ENCODE data around the gene PLAA.
"Not testable (repeated sequence)": the region's sequence is repeated elsewhere in the genome, so short reads cannot be mapped to it uniquely, and the experiment has no call there.

The PLAA gene

DNA sequence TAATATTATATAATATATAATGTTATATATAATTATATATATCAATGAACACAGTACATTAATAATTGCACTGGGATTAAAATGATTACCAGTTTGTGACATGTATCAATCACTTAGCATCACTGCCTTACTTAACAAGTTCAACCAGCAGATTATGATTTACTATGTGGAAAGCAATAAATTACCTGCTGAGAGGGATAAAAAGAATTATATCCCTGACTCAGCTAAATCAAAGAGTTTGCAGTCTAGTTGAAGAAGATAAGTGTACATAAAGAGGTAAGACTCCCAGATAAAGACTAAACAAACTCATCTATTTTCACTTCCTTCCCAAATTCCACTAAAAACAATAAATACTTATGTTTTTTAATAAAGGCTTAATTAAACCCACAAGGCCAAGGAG is 11.2 kb downstream of the PLAA start:
- DNase-seq (ENCODE audit: low read depth), result no peak

DNA sequence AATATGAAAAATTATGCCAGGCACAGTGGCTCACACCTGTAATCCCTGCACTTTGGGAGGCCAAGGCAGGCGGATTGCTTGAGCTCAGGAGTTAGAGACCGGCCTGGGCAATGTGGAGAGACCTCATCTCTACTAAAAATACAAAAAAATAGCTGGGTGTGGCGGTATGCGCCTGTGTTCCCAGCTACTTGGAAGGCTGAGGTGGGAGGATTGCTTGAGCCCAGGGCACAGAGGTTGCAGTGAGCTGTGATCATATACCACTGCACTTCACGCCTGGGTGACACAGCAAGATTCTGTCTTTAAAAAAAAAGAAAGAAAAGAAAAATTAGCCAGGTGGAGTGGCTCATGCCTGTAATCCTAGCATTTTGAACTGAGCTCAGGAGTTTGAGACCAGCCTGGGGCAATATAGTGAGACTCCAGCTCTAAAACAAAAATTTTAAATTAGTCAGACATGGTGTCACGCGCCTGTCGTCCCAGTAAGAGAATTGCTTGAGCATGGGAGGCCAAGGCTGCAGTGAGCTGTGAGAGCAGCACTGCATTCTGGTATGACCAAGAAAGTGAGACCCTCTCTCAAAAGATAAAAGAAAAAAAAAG is 18.0 kb downstream of the PLAA start:
- no peak for DNase-seq (ENCODE audit: low read depth)

DNA sequence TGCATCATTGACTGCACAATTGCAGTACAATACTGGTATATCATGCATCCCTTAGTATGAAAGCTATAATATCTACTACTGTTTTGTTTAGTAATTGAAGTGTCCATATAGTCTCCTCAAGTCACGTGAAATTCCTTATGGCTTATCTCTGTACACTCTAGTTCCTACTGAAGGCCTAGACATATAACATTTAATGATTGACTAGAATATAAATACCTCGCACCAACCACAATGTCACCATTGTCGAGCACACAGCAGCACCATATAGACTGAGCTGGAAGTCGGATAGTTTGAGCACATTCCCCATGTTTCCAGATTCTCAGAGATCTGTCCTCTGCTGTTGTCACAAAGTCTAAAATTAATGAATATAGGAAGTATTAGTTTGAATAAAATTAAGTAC is 21.4 kb downstream of the PLAA start:
- no peak for DNase-seq (ENCODE audit: low read depth)

DNA sequence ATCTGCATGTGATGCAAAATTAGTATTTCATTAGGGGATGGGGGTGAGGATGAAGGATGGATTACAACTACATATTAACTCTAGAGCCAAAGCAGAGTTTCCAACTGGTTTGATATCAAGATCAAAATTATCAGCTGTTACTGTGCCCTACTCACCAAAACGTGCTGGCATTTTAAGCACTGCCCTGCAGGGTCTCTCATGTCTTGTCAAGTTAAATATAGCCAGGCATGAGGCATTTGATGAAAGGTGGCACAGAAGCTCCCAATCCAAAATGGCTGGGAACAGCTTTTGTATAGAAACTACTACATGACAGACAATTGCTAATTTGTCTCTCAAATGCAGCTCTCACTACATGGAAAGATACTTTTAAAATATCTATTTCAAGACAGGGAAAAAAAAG is 27.3 kb downstream of the PLAA start:
- no peak for DNase-seq (ENCODE audit: low read depth)

DNA sequence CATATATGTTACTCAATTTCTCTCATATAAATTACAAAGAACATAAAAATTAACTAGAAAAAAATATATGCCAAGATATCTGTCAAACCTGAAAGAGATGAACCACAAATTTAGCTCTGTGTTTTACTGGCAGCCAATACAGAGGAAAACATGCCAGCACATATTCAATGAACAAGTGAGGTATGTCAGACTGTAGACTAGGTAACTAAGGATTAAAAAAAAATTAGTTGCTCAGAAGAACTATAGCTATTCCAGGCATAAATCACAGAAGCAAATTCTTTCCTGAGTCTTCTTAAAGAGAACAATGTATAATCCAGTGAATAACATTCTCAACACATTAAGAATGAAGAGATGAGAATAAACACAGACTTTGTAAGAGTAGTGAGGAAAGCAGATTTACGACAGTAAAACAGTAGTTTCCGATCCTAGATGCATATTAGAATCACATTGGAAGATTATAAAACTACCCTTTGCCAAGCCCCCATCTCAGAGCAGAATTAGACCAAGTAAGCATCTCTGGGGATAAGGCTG is 33.8 kb downstream of the PLAA start:
- no peak for DNase-seq (ENCODE audit: low read depth)

DNA sequence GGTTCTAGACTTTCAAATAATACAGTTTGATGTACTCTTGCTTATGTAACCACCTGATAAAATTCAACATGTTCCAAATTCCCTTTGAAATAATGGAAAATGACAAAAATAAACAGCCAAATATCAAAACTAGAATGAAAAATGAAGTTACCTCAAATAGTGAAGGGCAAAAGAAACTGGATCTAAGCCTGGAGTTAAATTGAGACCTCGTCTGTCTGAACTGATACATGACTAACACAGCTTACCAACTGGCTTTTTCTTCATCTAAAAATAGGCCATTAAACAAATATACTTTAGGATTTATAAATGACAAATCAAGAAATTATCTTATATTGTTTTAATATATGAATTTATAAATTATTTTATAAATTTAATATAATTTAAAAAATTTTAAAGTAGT is 42.4 kb downstream of the PLAA start:
- DNase-seq (ENCODE audit: low read depth), result no peak

DNA sequence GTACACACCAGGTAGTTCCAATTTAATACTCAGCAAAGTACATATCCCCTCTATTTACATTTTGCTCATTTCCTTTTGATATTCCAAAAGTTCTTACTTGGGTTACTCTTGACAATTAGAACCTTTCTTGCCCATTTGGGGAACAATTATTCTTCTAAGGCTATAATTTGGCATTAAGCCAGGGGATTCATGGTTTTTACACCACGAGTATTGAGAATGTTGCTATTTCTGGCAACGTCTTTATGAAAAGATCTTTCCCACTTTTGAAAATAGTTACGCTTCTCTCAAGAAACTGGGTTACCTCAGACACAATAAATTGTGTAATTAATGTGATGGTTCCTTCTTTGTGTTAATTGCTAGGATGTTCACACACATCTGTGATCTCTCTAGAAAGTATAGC is 43.0 kb downstream of the PLAA start:
- DNase-seq (ENCODE audit: low read depth), result no peak

DNA sequence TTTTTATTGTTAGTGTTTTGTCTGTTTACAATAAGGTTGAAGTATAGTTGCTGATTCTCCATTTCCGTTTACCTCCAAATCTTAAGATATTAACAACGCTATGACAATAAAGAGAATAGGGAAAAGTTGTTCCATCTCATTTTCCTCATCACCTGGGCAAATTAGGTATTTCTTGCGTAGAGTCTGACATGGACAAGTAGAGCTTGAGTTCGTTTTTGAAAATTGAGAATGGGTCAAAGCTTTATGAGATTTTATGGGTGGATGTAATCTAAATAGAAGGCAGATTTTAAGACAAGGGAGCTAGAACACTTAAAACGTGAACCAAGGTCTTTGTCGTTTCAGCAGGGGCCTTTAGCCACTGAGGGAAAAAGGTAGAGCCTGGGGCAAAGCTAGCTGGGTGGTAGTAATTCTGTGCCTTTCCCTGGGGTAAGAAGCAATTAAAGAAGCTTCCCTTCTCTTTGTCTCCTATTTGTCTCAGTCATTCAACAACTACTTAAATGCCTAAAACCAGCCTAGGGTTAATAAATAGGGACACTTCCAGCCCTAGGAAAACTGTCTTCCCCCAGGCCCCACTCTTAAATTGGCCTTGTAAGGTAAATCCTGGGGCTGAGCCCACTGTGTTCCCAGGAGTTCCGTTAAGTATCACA is 53.9 kb downstream of the PLAA start:
- no peak for DNase-seq (ENCODE audit: low read depth)

DNA sequence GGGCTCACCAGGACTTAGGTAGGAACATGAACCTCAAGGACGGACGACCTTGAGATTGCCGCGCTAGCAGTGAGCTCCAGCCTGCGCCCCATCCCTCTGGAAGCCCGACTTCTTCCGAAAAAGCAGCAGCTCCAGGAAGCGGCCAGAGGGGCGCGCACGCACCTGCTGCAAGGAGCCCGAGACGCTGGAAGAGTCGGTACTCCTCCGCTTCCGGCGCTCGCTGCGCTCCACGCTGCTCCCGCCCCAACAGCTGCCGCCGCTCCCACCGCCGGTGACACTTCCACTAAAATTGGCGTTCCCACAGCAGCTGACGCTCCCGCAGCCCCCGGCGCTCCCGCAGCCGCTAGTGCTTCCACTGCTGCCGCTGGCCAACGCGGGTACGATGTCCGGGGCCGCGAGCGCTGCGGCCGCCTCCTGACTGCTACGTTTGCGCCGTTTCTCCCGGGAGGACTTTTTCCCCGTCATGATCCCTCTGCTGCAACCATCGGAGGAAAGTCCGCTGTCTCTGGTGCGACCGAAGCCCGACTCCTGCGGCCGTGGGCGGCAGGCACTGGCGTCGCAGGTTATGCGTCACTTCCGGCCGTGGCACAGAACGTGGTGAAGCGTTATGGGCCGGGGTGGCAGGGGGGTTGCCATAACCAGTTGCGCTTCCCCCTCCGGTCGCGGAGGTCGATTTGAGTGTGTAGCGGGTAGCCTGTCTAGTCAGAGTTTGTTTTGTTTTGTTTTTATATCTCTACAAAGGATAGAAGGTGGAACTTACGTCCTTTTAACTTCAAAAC is 54.6 kb downstream of the PLAA start, which contains the start of gene CAAP1:
CAAP1 (minus strand) TSS at position 552 of the 779 bp plus-strand sequence; CDS start at position 465, 87 bp downstream.
- peak; percentile 94 for DNase-seq (ENCODE audit: low read depth)

DNA sequence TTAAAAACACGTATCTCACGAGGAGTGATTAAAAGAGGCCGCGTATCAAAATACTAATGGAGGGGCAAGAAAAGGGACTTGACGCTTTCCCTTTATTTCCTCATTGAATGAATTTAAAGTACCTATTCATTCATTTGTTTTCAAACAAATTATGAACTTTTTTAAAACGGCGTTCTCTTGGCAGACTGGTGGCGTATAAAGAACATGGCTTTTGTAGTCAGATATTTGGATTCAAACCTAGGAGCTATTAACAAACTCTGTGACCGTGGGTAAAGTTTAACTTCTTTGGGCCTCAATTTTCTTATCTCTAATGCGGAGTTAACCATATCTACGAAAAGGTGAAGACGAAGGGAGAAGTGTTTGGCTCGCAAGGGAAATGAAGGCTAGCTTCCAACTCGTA is 55.3 kb downstream of the PLAA start:
- peak; percentile 12 for DNase-seq (ENCODE audit: low read depth)

DNA sequence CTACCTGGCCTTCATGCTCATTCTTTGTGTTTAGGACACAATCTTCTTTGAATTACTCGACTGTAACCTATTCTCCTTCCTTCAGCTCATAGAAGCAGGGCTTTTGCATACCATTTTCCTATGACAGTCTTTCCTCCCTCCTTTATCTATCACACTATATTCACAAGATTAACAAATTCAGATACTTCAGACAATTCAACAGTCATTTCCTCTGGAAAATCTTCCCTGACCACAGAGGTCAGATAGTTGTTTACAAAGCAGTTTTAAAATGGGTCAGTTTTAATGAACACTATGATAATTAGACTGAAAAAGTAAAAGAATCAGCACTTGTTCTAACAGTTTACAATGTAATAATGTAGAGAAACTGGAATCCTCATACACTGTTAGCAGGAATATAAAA is 58.8 kb downstream of the PLAA start:
- peak; percentile 57 for DNase-seq (ENCODE audit: low read depth)

DNA sequence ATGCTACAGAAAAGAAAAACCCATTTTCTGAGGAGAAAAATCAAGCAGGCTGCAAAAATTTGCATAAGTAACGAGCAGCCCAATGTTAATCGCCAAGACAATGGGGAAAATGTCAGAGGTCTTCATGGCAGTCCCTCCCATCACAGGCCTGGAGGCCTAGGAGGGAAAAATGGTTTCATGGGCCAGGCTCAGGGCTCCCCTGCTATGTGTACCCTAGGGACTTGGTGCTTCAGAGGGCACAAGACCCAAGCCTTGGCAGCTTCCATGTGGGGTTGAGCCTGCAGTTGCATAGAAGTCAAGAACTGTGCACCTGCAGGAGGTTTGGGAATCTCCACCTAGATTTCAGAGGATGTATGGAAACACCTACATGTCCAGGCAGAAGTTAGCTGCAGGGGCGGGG is 64.9 kb downstream of the PLAA start:
- no peak for DNase-seq (ENCODE audit: low read depth)

DNA sequence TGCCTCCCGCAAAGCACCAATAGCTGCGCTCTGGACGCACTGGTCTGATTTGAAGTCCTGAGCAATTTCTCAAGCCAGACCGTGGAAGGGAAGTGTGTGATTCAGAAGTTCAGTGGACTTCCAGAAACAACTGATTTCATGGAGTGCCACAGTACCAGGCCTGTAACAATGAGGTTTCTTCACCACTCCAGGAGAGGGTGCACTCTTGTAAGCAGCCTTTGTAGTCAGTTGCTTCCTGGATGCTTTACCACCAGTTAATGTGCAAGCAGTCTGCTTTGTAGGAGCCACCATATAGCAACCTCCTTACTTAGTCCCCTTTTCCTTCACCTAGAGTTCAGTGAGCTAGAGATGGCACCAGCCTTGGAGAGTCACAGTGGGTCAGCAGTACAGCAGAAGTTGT is 66.8 kb downstream of the PLAA start:
- no peak for DNase-seq (ENCODE audit: low read depth)

DNA sequence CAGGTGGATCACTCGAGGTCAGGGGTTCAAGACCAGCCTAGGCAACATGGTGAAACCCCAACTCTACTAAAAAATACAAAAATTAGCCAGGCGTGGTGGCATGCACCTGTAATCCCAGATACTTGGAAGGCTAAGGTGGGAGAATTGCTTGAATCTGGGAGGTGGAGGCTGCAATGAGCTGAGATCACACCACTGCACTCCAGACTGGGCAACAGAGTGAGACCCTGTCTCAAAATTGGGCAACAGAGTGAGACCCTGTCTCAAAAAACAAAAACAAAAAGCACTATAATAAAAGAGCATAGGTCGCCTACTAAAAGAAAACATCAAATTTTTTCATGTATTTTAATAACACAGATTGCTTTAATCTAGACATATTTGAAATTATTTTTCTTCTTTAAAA is 71.9 kb downstream of the PLAA start:
- DNase-seq (ENCODE audit: low read depth), result not testable (repeated sequence)

DNA sequence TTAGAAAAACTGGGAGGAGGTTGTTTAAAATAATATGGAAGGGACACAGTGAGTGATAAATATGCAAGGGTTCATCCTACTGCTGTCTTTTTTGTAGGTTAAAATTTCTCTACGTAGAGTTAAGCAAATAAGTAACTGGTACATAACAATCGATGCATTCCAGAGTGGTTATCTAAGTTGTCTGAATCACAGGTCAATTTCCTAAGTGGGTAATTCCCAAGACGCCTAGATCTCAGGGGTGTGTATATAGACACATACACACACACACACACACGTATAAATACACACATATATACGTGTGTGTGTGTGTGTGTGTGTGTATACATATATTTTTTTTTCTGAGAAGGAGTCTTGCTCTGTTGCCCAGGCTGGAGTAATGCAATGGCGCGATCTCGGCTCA is 76.8 kb downstream of the PLAA start:
- peak; percentile 90 for DNase-seq (ENCODE audit: low read depth)

DNA sequence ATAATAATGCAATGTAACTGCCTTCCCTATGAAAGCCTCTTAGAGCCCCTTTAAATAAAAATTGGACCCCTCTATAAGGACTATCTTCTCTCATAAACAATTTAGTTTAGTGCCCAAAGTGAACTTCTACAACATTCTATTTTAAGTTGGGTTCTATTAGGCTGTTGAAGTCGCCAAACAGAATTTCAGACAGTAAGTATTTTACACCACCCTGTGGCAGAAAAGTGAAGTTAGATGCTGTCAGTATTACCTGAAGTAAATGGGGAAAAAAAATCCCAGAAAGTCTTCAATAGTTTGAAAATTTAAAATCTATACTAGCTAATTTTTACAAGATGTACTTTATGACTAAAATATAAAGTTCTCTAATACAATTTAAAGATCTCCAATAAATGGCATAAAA is 84.0 kb downstream of the PLAA start:
- DNase-seq (ENCODE audit: low read depth), result peak; percentile 27

DNA sequence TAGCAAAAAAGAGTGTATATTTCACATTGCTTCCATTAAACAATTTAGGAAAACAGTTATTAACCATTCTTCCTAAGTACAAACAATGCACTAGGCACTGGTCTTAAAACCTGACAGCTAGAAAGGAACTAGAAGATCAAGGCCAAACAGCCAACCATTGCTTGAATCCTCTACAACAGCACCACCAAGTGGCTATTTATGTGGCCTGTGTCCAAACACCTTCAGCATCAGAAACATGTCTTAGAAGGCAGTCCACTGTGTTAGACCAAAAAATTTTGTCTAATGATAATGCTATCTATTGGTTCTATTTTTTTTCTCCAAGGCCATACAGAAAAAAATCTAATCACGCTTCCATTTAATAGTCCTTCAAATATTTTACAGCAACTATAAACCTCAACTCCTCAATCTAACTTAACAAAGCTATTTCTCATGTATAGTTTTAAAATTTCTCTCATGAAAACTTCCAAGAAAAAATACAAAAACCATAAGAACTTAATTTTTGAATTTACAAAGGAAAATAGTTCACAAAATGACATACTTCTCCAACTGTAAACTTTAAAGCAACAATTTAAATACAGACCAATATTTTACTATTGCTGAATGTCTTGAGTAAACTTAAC is 90.5 kb downstream of the PLAA start:
- peak; percentile 62 for DNase-seq (ENCODE audit: low read depth)
